Activated CD8-positive, alpha-beta T cell treated with anti-CD3 and anti-CD28 coated beads, Interleukin-2, amount 10 ng/mL, durations not matched to agents 7 days and 5 days (primary cell): ENCODE measurements around the gene TAS1R2. TPM values are rescaled to one million over a fixed set of nuclear protein-coding genes. Genes with fewer than 3 reads are reported as not detected.
"Not testable (repeated sequence)": the region's sequence is repeated elsewhere in the genome, so short reads cannot be mapped to it uniquely, and the experiment has no call there.

Experiments
- ATAC-seq: fragments of 150-1000 bp; cut with Tn5 transposase; one replicate; pipeline ENCODE4 v1.10.0; 2021; ENCODE audit warnings: moderate library complexity
- CTCF ChIA-PET: fragments of 350-600 bp; sonication (Branson Sonifier 250); formaldehyde crosslinking; loops from one replicate; lab custom pipeline; 2021; ENCODE audit warnings: antibody characterized with exemption; lab: Charles Lee
- POLR2A ChIA-PET: fragments of 350-600 bp; sonication (Branson Sonifier 250); formaldehyde crosslinking; loops from one replicate; lab custom pipeline; 2021; ENCODE audit warnings: antibody characterized with exemption; lab: Charles Lee
- DNase-seq: peaks from one replicate; pipeline ENCODE4 v3.0.0-alpha.2; 2020
- H3K27ac Mint-ChIP-seq: one replicate; pipeline ENCODE4 v1.8.0; 2021; ENCODE audit warnings: mild to moderate bottlenecking, mixed read lengths
- H3K27me3 Mint-ChIP-seq: one replicate; pipeline ENCODE4 v1.8.0; 2021; ENCODE audit warnings: low read depth, mixed read lengths
- H3K36me3 Mint-ChIP-seq: one replicate; pipeline ENCODE4 v1.8.0; 2021; ENCODE audit warnings: low read depth, mixed read lengths
- H3K4me1 Mint-ChIP-seq: one replicate; pipeline ENCODE4 v1.8.0; 2021; ENCODE audit warnings: low read depth, mixed read lengths
- H3K4me3 Mint-ChIP-seq: one replicate; pipeline ENCODE4 v1.8.0; 2021; ENCODE audit warnings: mild to moderate bottlenecking, mixed read lengths
- H3K9me3 Mint-ChIP-seq: one replicate; pipeline ENCODE4 v1.8.0; 2022; ENCODE audit warnings: mixed read lengths; ENCODE audit not compliant: insufficient read depth
- total RNA-seq, 2 experiments: library from RNA; stranded (reverse); gene quantifications; one replicate each; pipeline ENCODE4 v1.2.3, GENCODE V29; 2021

The TAS1R2 gene
- total RNA-seq, 2 experiments from 2014 or later = not detected

- POLR2A ChIA-PET = no interaction called here
- no peak for DNase-seq
- Mint-ChIP-seq H3K4me1 (peaks cover 33% of the 10 kb centered on the region), H3K27ac (no peak overlapping the region), H3K4me3 (no peak overlapping the region), H3K36me3 (no peaks in the 10 kb centered on the region), H3K9me3 (no peaks in the 10 kb centered on the region), H3K27me3 (peaks cover 2% of the 10 kb centered on the region)
- no peak for ATAC-seq
- CTCF ChIA-PET = interaction anchor here (6.7 kb wide), 1 partner anchor 14 kb away, joined by 51 read pairs; no protein-coding TSS in a partner anchor
Measured at GRCh38 chr1:18898567-18898966, 39.1 kb upstream of the TAS1R2 start.

- no peak for DNase-seq
- POLR2A ChIA-PET = no interaction called here
- Mint-ChIP-seq H3K36me3 (no peaks in the 10 kb centered on the region), H3K4me1 (peaks cover 6% of the 10 kb centered on the region), H3K27me3 (no peaks in the 10 kb centered on the region), H3K27ac (no peak overlapping the region), H3K9me3 (no peaks in the 10 kb centered on the region), H3K4me3 (no peak overlapping the region)
- ATAC-seq = no peak
- CTCF ChIA-PET = interaction anchor here (1.5 to 1.6 kb wide), 2 partner anchors 11 to 18 kb away, joined by 3 to 6 read pairs; no protein-coding TSS in a partner anchor
Measured at GRCh38 chr1:18895317-18895716, 35.9 kb upstream of the TAS1R2 start.

- ATAC-seq = no peak
- Mint-ChIP-seq H3K4me3 (no peak overlapping the region), H3K27ac (no peak overlapping the region), H3K27me3 (no peaks in the 10 kb centered on the region), H3K36me3 (no peaks in the 10 kb centered on the region), H3K4me1 (no peaks in the 10 kb centered on the region), H3K9me3 (no peaks in the 10 kb centered on the region)
- ChIA-PET POLR2A (no interaction called here), CTCF (interaction anchor here (1.5 to 2.2 kb wide), 3 partner anchors 9 to 18 kb away, joined by 3 to 19 read pairs (median 7); partner anchors contain the start of gene ALDH4A1)
- no peak for DNase-seq
Measured at GRCh38 chr1:18893120-18893519, 33.7 kb upstream of the TAS1R2 start.

GRCh38 chr1:18891858-18892257, 32.4 kb upstream of the TAS1R2 start:
- H3K4me3 Mint-ChIP-seq, H3K4me1 Mint-ChIP-seq, H3K27ac Mint-ChIP-seq, POLR2A ChIA-PET, DNase-seq, H3K36me3 Mint-ChIP-seq, ATAC-seq, H3K27me3 Mint-ChIP-seq, H3K9me3 Mint-ChIP-seq: not testable (repeated sequence)
- CTCF ChIA-PET = interaction anchor here (1.1 to 2.2 kb wide), 2 partner anchors 8 to 15 kb away, joined by 3 to 19 read pairs; no protein-coding TSS in a partner anchor

GRCh38 chr1:18891426-18891780, 31.9 kb upstream of the TAS1R2 start:
- no peaks in the 10 kb centered on the region for H3K36me3 Mint-ChIP-seq
- no peaks in the 10 kb centered on the region for H3K4me1 Mint-ChIP-seq
- ChIA-PET POLR2A (no interaction called here), CTCF (interaction anchor here (1.1 kb wide), 1 partner anchor 16 kb away, joined by 3 read pairs; no protein-coding TSS in a partner anchor)
- DNase-seq (no peak), ATAC-seq (no peak)
- H3K27ac Mint-ChIP-seq = no peak overlapping the region
- no peak overlapping the region for H3K4me3 Mint-ChIP-seq
- no peaks in the 10 kb centered on the region for H3K27me3 Mint-ChIP-seq
- no peaks in the 10 kb centered on the region for H3K9me3 Mint-ChIP-seq

DNA sequence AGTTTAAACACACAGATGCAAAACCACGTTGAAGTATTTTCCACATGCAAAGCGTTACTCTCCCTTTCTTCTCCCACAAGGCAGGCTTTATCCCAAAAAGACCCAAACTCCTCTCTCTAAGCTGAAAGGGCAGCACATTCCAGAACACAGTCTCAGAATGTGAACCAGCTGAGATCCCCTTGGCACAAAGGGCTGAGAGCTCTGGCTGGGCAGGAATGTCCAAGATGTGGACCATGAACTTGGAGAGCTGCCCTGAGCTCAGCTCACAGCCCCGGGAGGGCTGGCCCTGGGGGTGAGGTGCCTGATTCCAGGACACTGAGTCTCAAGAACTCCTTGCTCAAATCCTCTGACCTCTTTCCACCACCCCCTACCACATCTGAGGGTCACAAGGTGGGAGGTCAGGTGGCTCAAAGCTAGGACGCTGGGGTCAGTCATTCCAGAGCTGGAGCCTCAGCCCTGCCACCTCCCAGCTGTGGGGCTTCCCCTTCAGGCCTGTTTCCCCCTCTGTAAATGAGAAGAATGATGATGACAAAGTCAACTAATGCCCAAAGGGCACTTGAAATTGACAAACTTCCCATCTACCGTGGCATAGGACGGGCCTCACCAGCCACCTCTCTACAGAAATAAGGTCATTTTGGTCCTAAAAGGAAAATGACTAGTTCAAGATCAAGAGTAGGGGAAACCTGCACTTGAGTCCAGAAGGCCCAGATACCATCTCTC, 31.4 kb upstream of the TAS1R2 start:
- ATAC-seq (no peak), DNase-seq (no peak)
- POLR2A ChIA-PET = no interaction called here
- Mint-ChIP-seq H3K36me3 (no peaks in the 10 kb centered on the region), H3K27me3 (no peaks in the 10 kb centered on the region), H3K4me3 (no peak overlapping the region), H3K27ac (no peak overlapping the region), H3K9me3 (no peaks in the 10 kb centered on the region), H3K4me1 (no peaks in the 10 kb centered on the region)
- CTCF ChIA-PET = interaction anchor here (1.1 kb wide), 1 partner anchor 16 kb away, joined by 3 read pairs; no protein-coding TSS in a partner anchor

DNA sequence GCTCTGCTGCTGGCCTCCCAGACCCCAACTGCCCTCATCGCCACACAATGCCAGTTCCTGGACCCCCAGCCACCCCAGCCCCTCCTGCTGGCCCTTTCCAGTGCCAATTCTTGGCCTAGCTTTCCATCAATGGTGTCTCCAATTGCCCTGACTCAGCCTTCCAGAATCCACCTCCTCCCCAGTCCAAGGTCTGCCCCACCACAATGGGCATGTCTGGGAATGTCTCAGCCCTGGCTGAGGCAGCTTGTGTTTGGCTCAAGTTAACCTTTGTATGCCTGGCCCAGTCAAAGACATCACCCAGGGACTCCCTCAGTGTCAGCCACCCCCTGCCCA, 26.5 kb upstream of the TAS1R2 start:
- Mint-ChIP-seq H3K27ac (no peak overlapping the region), H3K27me3 (no peaks in the 10 kb centered on the region), H3K4me3 (no peak overlapping the region), H3K4me1 (no peaks in the 10 kb centered on the region), H3K9me3 (no peaks in the 10 kb centered on the region), H3K36me3 (no peaks in the 10 kb centered on the region)
- ATAC-seq (no peak), DNase-seq (no peak)
- ChIA-PET POLR2A (no interaction called here), CTCF (no interaction called here)

GRCh38 chr1:18885311-18886002, 26.0 kb upstream of the TAS1R2 start:
- ATAC-seq = no peak
- Mint-ChIP-seq H3K9me3 (no peaks in the 10 kb centered on the region), H3K36me3 (no peaks in the 10 kb centered on the region), H3K4me1 (no peaks in the 10 kb centered on the region), H3K27me3 (no peaks in the 10 kb centered on the region), H3K4me3 (no peak overlapping the region), H3K27ac (no peak overlapping the region)
- DNase-seq = no peak
- CTCF ChIA-PET = interaction anchor here (1.1 to 2.5 kb wide), 9 partner anchors 8 to 356 kb away, joined by 5 to 19 read pairs (median 9); no protein-coding TSS in a partner anchor
- POLR2A ChIA-PET = interaction anchor here (0.6 kb wide), 1 partner anchor 101 kb away, joined by 4 read pairs; no protein-coding TSS in a partner anchor

- Mint-ChIP-seq H3K4me3 (no peak overlapping the region), H3K36me3 (no peaks in the 10 kb centered on the region), H3K27me3 (no peaks in the 10 kb centered on the region), H3K4me1 (no peaks in the 10 kb centered on the region), H3K9me3 (no peaks in the 10 kb centered on the region), H3K27ac (no peak overlapping the region)
- ATAC-seq = no peak
- CTCF ChIA-PET = interaction anchor here (0.7 to 2.5 kb wide), 34 partner anchors 8 to 357 kb away, joined by 3 to 28 read pairs (median 5); partner anchors contain the start of gene ALDH4A1
- no peak for DNase-seq
- POLR2A ChIA-PET = interaction anchor here (0.6 kb wide), 1 partner anchor 101 kb away, joined by 4 read pairs; no protein-coding TSS in a partner anchor
Measured at GRCh38 chr1:18884727-18885126, 25.3 kb upstream of the TAS1R2 start.

- H3K9me3 Mint-ChIP-seq = no peaks in the 10 kb centered on the region
- DNase-seq = no peak
- no peaks in the 10 kb centered on the region for H3K36me3 Mint-ChIP-seq
- ATAC-seq = no peak
- H3K27ac Mint-ChIP-seq = no peak overlapping the region
- POLR2A ChIA-PET = no interaction called here
- H3K27me3 Mint-ChIP-seq = no peaks in the 10 kb centered on the region
- no peaks in the 10 kb centered on the region for H3K4me1 Mint-ChIP-seq
- CTCF ChIA-PET = interaction anchor here (0.7 to 2.5 kb wide), 36 partner anchors 9 to 357 kb away, joined by 3 to 28 read pairs (median 5); partner anchors contain the start of gene ALDH4A1
- no peak overlapping the region for H3K4me3 Mint-ChIP-seq
Measured at GRCh38 chr1:18884419-18884717, 24.9 kb upstream of the TAS1R2 start.

DNA sequence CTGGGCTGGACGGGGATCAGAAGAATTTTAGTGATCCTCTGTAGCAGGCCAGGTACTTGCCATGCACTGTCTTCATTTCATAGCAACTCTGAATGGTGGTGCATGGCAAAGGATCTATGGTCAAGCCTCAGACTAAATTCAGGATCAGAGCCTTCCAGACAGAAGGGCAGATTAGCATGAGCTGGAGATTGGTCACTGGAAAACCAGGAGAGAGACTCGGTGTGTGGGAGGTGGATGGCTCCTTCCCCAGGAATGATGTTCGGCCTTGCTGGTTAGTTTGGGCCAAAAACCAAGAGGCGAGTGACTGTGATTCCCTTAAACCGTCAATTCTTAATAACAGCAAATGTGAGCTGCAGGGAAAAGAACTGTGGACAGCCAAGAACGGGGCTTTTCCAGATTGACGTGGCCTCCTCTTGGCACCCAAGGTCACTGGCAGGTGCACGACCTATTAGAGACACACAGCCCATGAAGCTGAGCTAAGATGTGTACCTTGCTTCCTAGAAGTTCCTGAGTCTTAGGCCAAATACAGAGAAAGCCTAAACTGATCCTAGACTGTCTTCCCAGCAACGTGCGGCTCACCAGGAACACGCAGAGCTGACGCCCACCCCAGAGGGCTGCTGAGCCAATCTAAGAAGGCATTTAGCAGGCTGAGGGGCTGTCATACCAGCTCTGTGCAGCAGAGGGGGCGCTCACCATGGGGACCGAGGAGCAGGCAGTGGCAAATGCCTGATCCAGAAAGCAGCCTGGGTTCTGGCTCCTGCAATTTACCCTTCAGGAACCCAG, 24.4 kb upstream of the TAS1R2 start:
- H3K36me3 Mint-ChIP-seq = no peaks in the 10 kb centered on the region
- H3K9me3 Mint-ChIP-seq = no peaks in the 10 kb centered on the region
- CTCF ChIA-PET = interaction anchor here (0.7 to 2.5 kb wide), 34 partner anchors 9 to 358 kb away, joined by 3 to 28 read pairs (median 5); partner anchors contain the start of gene ALDH4A1
- H3K4me1 Mint-ChIP-seq = no peaks in the 10 kb centered on the region
- H3K27me3 Mint-ChIP-seq = no peaks in the 10 kb centered on the region
- H3K4me3 Mint-ChIP-seq = no peak overlapping the region
- DNase-seq (peak; percentile 76), ATAC-seq (peak; percentile 69)
- no peak overlapping the region for H3K27ac Mint-ChIP-seq
- POLR2A ChIA-PET = no interaction called here
